Stimulated activated CD8-positive, alpha-beta memory T cell treated with anti-CD3 and anti-CD28 coated beads, Interleukin-7, amount 100 ng/mL, for 24 hours (primary cell): Measurements from ENCODE around the gene MTHFD2L.
"Not testable (repeated sequence)": the region's sequence is repeated elsewhere in the genome, so short reads cannot be mapped to it uniquely, and the experiment has no call there.

Experiments used
- DNase-seq: peaks from one replicate; pipeline ENCODE4 v3.0.0-alpha.2; 2020; ENCODE audit warnings: low read depth

The MTHFD2L gene

DNA sequence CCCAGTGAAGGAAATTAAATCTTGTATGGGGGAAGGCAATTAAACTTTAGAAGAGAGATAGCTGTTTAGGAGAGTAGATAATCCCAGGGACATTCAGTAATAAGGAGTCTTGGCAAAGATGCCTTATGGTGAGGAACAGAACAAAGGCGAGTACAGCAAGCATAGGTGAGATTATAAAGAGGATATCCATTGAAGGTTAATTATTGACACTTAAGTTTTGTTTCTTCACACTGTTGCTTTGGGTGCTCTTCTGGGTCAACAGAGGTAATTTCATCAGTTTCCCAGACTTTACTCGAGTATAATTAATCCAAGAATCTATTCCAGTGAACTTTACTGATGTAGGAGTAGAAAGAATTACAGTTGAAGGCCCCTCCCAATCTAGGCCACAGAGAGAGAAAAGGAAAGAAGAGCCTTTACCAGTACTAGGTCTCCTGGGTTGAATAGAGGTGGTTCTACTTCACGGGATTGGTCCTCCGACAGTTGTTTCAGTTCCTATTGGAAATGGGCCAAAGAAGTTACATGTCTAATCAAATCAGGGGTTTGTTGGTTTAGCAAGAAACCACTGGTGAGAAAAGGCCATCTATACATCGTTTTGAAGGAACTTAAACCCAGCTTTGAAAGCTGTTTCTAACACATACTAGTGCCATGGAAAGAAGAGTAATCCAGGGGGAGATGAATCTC is 177.6 kb downstream of the MTHFD2L start:
- DNase-seq: no peak

DNA sequence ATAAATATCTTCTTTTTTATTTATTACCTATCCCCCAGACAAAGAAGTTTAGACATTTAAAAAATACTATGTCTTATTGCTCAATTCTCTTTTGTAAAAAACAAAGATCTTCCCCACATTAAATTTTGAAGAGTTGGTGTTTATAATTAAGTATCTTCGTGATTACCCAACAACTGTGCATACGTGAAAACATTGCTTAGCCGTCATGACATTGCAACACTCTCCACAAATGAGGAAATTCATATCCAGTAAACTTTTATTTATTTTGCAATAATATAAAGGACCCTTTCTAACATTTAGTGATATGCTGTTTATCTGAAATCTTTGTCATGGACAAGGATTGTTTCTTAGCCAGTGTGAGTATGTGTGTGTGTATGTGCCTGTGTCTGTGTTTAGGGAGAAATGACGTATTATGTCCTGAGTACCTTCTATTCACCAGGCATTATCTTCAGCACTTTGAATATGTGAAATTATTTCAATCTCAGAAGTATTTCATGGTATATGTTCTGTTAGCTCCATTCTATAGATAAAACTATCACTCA is 180.9 kb downstream of the MTHFD2L start:
- no peak for DNase-seq

DNA sequence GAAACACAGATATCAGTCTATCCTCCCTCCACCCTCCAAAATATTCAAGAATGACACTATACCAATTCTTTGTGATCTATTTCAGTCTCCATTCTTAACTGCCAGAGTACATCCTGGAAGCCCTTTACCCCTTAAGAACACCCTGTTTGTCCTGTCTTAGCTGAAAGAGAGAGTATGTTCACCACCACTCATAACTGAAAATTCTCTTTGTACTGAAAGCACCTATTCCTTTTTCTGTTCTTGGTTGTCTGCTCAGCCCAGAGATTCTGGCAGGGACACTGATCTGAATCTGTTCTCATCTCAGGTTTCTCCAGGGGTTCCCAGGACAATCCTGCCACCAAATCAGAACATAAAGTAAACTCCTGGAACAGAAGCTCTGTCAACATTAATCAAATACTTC is 181.6 kb downstream of the MTHFD2L start:
- DNase-seq: no peak

DNA sequence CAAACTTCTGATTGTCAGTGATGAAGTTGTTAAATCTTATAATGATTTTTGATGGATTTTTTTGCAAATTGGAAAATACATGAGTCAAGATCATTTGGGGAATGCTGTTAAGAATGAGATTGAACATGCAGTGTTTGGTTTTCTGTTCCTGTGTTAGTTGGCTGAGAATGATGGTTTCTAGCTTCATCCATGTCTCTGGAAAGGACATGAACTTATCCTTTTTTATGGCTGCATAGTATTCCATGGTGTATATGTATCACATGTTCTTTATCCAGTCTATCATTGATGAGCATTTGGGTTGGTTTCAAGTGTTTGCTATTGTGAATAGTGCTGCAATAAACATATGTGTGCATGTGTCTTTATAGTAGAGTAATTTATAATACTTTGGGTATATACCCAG is 182.5 kb downstream of the MTHFD2L start:
- not testable (repeated sequence) for DNase-seq

DNA sequence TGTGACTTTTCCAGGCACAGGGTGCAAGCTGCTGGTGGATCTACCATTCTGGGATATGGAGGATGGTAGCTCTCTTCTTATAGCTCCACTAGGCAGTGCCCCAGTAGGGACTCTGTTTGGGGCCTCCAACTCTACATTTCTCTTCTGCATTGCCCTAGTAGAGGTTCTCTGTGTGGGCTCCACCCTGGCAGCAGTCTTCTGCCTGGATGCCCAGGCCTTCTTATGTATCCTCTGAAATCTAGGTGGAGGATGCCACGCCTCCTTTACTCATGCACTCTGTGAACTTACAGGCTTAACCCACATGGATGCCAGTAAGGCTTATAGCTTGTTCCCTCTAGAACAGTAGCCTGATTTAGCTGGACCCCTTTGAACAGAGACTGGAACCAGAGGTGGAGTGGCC is 186.1 kb downstream of the MTHFD2L start:
- DNase-seq: no peak
